HepG2 (cell line): Measurements from ENCODE around the gene KIF7. TPM values are rescaled to one million over a fixed set of nuclear protein-coding genes. Genes with fewer than 3 reads are reported as not detected.

Source experiments
- ATF1 ChIP-seq: IDR thresholded peaks from 2 replicates; pipeline ENCODE4 v1.6.1; 2016; ENCODE audit warnings: mild to moderate bottlenecking, control low read depth
- ATF7-NPFF ChIP-seq: sonication (generic); formaldehyde crosslinking; IDR thresholded peaks from 2 replicates; pipeline ENCODE4 v1.8.1; 2023; ENCODE audit warnings: mild to moderate bottlenecking, low read depth, missing genetic modification reagents, moderate library complexity
- DRAP1 ChIP-seq: IDR thresholded peaks from 2 replicates; pipeline ENCODE4 v1.6.1; 2016; ENCODE audit warnings: missing genetic modification reagents, missing compliant biosample characterization
- ETV6 ChIP-seq: sonication (generic); formaldehyde crosslinking; conservative IDR thresholded peaks from 2 replicates; pipeline ENCODE4 v1.4.0; 2020; ENCODE audit warnings: missing genetic modification reagents
- FIP1L1 ChIP-seq: fragments of 200-400 bp; formaldehyde crosslinking; IDR thresholded peaks from 2 replicates; pipeline ENCODE4 v1.6.1; 2018; ENCODE audit warnings: low read depth, mild to moderate bottlenecking, low read length, moderate library complexity, borderline replicate concordance; ENCODE audit not compliant: insufficient read depth
- HNRNPL ChIP-seq: fragments of 200-400 bp; formaldehyde crosslinking; IDR thresholded peaks from 2 replicates; pipeline ENCODE4 v1.6.1; 2017; ENCODE audit warnings: mild to moderate bottlenecking, low read depth, low read length
- KMT2B ChIP-seq: IDR thresholded peaks from 2 replicates; pipeline ENCODE4 v1.6.1; 2016; ENCODE audit warnings: missing genetic modification reagents, missing compliant biosample characterization
- MIXL1 ChIP-seq: IDR thresholded peaks from 2 replicates; pipeline ENCODE4 v1.6.1; 2016
- NFE2L2 ChIP-seq: fragments of 150-350 bp; IDR thresholded peaks from 2 replicates; pipeline ENCODE4 v1.6.1; 2014; ENCODE audit warnings: low read length
- RBFOX2 ChIP-seq: fragments of 200-400 bp; formaldehyde crosslinking; IDR thresholded peaks from 2 replicates; pipeline ENCODE4 v1.6.1; 2017; ENCODE audit warnings: low read depth, mild to moderate bottlenecking, low read length
- RCOR2 ChIP-seq: IDR thresholded peaks from 2 replicates; pipeline ENCODE4 v1.6.1; 2016; ENCODE audit warnings: missing biosample characterization, missing genetic modification reagents
- RFXAP ChIP-seq: sonication (generic); formaldehyde crosslinking; IDR thresholded peaks from 2 replicates; pipeline ENCODE4 v1.4.0; 2020; ENCODE audit warnings: missing genetic modification reagents, borderline replicate concordance
- SAP130 ChIP-seq: IDR thresholded peaks from 2 replicates; pipeline ENCODE4 v1.6.1; 2016; ENCODE audit warnings: low read depth
- SIN3A ChIP-seq: IDR thresholded peaks from 2 replicates; pipeline ENCODE4 v1.6.1; 2011; ENCODE audit warnings: low read depth, mild to moderate bottlenecking, control low read depth, low read length, borderline replicate concordance
- TARDBP ChIP-seq: sonication (generic); formaldehyde crosslinking; IDR thresholded peaks from 2 replicates; pipeline ENCODE4 v1.8.0; 2022; ENCODE audit warnings: mild to moderate bottlenecking, missing genetic modification reagents
- TEAD3 ChIP-seq: optimal IDR thresholded peaks from 2 replicates; pipeline ENCODE3; 2016; ENCODE audit warnings: borderline replicate concordance
- ZNF788 ChIP-seq: sonication (generic); formaldehyde crosslinking; IDR thresholded peaks from 2 replicates; pipeline ENCODE4 v1.5.0; 2020; ENCODE audit warnings: mild to moderate bottlenecking, missing genetic modification reagents, borderline replicate concordance
- ZNF891 ChIP-seq: sonication (generic); formaldehyde crosslinking; IDR thresholded peaks from 2 replicates; pipeline ENCODE4 v1.5.0; 2020; ENCODE audit warnings: mild to moderate bottlenecking, missing genetic modification reagents
- polyA plus RNA-seq, 8 experiments: library from polyadenylated mRNA; depleted of rRNA in 3 of 8; stranded (reverse) in 7 of 8; unstranded in 1 of 8; fragments of >200 nt; fragmentation: Illumina TruSeq in 4 of 8; extraction: Trizol in 4 of 8; gene quantifications; 2 replicates each; pipeline versions ENCODE4 v1.2.1 to v1.2.3, GENCODE V29; 2011 to 2016; ENCODE audit warnings: low read depth in 4 of 8, missing spikeins in 1 of 8, mixed read lengths in 1 of 8; ENCODE audit not compliant: insufficient read depth in 1 of 8
- total RNA-seq, 5 experiments: library from RNA; depleted of rRNA; stranded (reverse); fragments of >200 nt; fragmentation: Illumina TruSeq; extraction: Trizol; gene quantifications; 2 replicates each; pipeline ENCODE4 v1.2.3, GENCODE V29; 2016; ENCODE audit warnings: low read depth in 1 of 5
- TF ChIP-seq, protein P1 (sequence below): sonication (generic); formaldehyde crosslinking; IDR thresholded peaks from 2 replicates; pipeline ENCODE4 v1.5.0; 2020; ENCODE audit warnings: missing genetic modification reagents
- TF ChIP-seq, protein P2 (sequence below): sonication (generic); formaldehyde crosslinking; IDR thresholded peaks from 2 replicates; pipeline ENCODE4 v1.4.0; 2020; ENCODE audit warnings: missing genetic modification reagents, mild to moderate bottlenecking, borderline replicate concordance
- TF ChIP-seq, protein P3 (sequence below): sonication (generic); formaldehyde crosslinking; IDR thresholded peaks from 2 replicates; pipeline ENCODE4 v1.8.1; 2022; ENCODE audit warnings: mild to moderate bottlenecking, missing genetic modification reagents

Gene KIF7
- total and polyA plus RNA-seq, 2 of the 13 experiments (the other 11 are each of a cell fraction or from before 2014, with no cell fraction given), result 1.5 to 6.2 TPM

GRCh38 chr15:89690276-89691218 is 35.3 kb upstream of the KIF7 start, which contains the start of the genes PEX11A and WDR93 (continued):
- 0 out of 2 replicates have a peak, but pooled peaks have one; percentile 74 for TF ChIP-seq SIN3A
- peak; percentile 68 for TF ChIP-seq ZNF891 (CRISPR knock-in tag)
- TF ChIP-seq ETV6 (CRISPR knock-in tag), result no peak; the same call in 1 of the 2 replicates
- 0 out of 2 replicates have a peak, but pooled peaks have one; percentile 45 for TF ChIP-seq TARDBP (CRISPR knock-in tag)
- TF ChIP-seq ZNF788, result peak; percentile 81
- 0 out of 2 replicates have a peak, but pooled peaks have one; percentile 65 for TF ChIP-seq ATF7-NPFF
- TF ChIP-seq, protein P1, sequence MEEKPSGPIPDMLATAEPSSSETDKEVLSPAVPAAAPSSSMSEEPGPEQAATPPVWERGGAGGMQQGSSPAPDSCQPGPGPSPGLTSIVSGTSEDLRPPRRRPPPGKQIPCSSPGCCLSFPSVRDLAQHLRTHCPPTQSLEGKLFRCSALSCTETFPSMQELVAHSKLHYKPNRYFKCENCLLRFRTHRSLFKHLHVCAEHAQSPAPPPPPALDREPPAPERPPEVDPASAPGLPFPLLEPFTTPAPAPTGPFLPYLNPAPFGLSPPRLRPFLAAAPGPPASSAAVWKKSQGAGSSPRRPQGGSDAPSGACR (CRISPR knock-in tag), result no peak
- TF ChIP-seq, protein P2, sequence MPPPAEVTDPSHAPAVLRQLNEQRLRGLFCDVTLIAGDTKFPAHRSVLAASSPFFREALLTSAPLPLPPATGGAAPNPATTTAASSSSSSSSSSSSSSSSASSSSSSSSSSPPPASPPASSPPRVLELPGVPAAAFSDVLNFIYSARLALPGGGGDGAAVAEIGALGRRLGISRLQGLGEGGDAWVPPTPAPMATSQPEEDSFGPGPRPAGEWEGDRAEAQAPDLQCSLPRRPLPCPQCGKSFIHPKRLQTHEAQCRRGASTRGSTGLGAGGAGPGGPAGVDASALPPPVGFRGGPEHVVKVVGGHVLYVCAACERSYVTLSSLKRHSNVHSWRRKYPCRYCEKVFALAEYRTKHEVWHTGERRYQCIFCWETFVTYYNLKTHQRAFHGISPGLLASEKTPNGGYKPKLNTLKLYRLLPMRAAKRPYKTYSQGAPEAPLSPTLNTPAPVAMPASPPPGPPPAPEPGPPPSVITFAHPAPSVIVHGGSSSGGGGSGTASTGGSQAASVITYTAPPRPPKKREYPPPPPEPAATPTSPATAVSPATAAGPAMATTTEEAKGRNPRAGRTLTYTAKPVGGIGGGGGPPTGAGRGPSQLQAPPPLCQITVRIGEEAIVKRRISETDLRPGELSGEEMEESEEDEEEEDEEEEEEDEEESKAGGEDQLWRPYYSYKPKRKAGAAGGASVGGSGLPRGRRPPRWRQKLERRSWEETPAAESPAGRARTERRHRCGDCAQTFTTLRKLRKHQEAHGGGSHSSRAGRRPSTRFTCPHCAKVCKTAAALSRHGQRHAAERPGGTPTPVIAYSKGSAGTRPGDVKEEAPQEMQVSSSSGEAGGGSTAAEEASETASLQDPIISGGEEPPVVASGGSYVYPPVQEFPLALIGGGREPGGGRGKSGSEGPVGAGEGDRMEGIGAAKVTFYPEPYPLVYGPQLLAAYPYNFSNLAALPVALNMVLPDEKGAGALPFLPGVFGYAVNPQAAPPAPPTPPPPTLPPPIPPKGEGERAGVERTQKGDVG (CRISPR knock-in tag), result peak; percentile 24; the same call in 1 of the 2 replicates
- TF ChIP-seq FIP1L1, result no peak
- no peak for TF ChIP-seq MIXL1 (CRISPR knock-in tag)
- peak; percentile 80 for TF ChIP-seq DRAP1 (CRISPR knock-in tag)
- no peak for TF ChIP-seq RCOR2 (CRISPR knock-in tag)
- TF ChIP-seq KMT2B (CRISPR knock-in tag), result peak; percentile 35; the same call in 1 of the 2 replicates
- TF ChIP-seq ATF1 (CRISPR knock-in tag), result no peak
- TF ChIP-seq, protein P3, sequence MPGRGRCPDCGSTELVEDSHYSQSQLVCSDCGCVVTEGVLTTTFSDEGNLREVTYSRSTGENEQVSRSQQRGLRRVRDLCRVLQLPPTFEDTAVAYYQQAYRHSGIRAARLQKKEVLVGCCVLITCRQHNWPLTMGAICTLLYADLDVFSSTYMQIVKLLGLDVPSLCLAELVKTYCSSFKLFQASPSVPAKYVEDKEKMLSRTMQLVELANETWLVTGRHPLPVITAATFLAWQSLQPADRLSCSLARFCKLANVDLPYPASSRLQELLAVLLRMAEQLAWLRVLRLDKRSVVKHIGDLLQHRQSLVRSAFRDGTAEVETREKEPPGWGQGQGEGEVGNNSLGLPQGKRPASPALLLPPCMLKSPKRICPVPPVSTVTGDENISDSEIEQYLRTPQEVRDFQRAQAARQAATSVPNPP (CRISPR knock-in tag), result no peak
- TF ChIP-seq RFXAP, result 0 out of 2 replicates have a peak, but pooled peaks have one; percentile 21
- peak; percentile 44 for TF ChIP-seq TEAD3 (CRISPR knock-in tag)
- peak; percentile 50; the same call in 1 of the 2 replicates for TF ChIP-seq HNRNPL
- TF ChIP-seq RBFOX2, result peak; percentile 74
- TF ChIP-seq SAP130, result peak; percentile 89
- no peak for TF ChIP-seq NFE2L2
